HEK293 (cell line): ENCODE data around the gene VIPR2.

Source experiments
- CTCF ChIA-PET: fragments of 350-600 bp; formaldehyde crosslinking; extraction: SDS; loops from one replicate; lab custom pipeline; 2021; ENCODE audit warnings: antibody characterized with exemption; lab: Yijun Ruan, JAX
- POLR2A ChIA-PET: fragments of 300-600 bp; formaldehyde crosslinking; extraction: SDS; loops from one replicate; lab custom pipeline; 2020; ENCODE audit warnings: antibody characterized with exemption, inconsistent platforms; lab: Yijun Ruan, JAX
- H3K27ac ChIP-seq: fragments of 200-500 bp; sonication (Bioruptor generic); 2 replicates; pipeline ENCODE4 v1.5.1; 2014; ENCODE audit warnings: low read depth, low read length, control low read depth, inconsistent platforms; ENCODE audit errors: extremely low read depth
- H3K36me3 ChIP-seq, 2 experiments: fragments of 200-500 bp in 1 of 2; sonication (Bioruptor generic) in 1 of 2; 1 replicate in 1 of 2; 2 replicates in 1 of 2; pipeline ENCODE4 v1.5.1; 2014 to 2017; ENCODE audit warnings: inconsistent platforms in 2 of 2, low read length in 2 of 2; ENCODE audit not compliant: control insufficient read depth in 2 of 2, insufficient read depth in 1 of 2
- H3K4me1 ChIP-seq: fragments of 200-500 bp; sonication (Bioruptor generic); 2 replicates; pipeline ENCODE4 v1.5.1; 2014; ENCODE audit warnings: mild to moderate bottlenecking, low read length, inconsistent platforms; ENCODE audit not compliant: control insufficient read depth, insufficient read depth
- H3K4me3 ChIP-seq: 2 replicates; pipeline ENCODE4 v1.5.1; 2011; ENCODE audit warnings: low read depth, mild to moderate bottlenecking, control low read depth, low read length, moderate library complexity
- H3K9me3 ChIP-seq: fragments of 200-500 bp; sonication (Bioruptor generic); 2 replicates; pipeline ENCODE4 v1.5.1; 2014; ENCODE audit warnings: low read depth, low read length, inconsistent platforms; ENCODE audit not compliant: control insufficient read depth, insufficient read depth
- KLF1 ChIP-seq: fragments of 450-650 bp; formaldehyde crosslinking; IDR thresholded peaks from 2 replicates; pipeline ENCODE4 v1.5.1; 2016; ENCODE audit warnings: missing biosample characterization, missing genetic modification characterization
- RBAK ChIP-seq: fragments of 450-650 bp; formaldehyde crosslinking; IDR thresholded peaks from 2 replicates; pipeline ENCODE4 v1.5.1; 2016; ENCODE audit warnings: missing biosample characterization, missing genetic modification characterization
- SP7 ChIP-seq: fragments of 450-650 bp; formaldehyde crosslinking; IDR thresholded peaks from 2 replicates; pipeline ENCODE4 v1.5.1; 2016; ENCODE audit warnings: missing biosample characterization, missing genetic modification characterization
- TCF7L2 ChIP-seq: IDR thresholded peaks from 2 replicates; pipeline ENCODE4 v1.6.1; 2011; ENCODE audit warnings: low read depth, mild to moderate bottlenecking, inconsistent platforms, low read length, moderate library complexity, borderline replicate concordance
- TRIM28 ChIP-seq: IDR thresholded peaks from 2 replicates; pipeline ENCODE4 v1.6.1; 2011; ENCODE audit warnings: low read length, control low read depth, borderline replicate concordance
- ZBTB48 ChIP-seq: fragments of 450-650 bp; formaldehyde crosslinking; IDR thresholded peaks from 2 replicates; pipeline ENCODE4 v1.5.1; 2016; ENCODE audit warnings: missing biosample characterization, missing genetic modification characterization
- ZNF24 ChIP-seq: fragments of 450-650 bp; formaldehyde crosslinking; IDR thresholded peaks from 2 replicates; pipeline ENCODE4 v1.5.1; 2016; ENCODE audit warnings: missing biosample characterization, missing genetic modification characterization
- ZNF274 ChIP-seq, 2 experiments: fragments of 200-500 bp in 1 of 2; fragments of 450-650 bp in 1 of 2; sonication (Bioruptor generic) in 1 of 2; formaldehyde crosslinking in 1 of 2; IDR thresholded peaks; 2 replicates each; pipeline versions ENCODE4 v1.5.1 to v1.6.1; 2014 to 2016; ENCODE audit warnings: borderline replicate concordance in 1 of 2, inconsistent platforms in 1 of 2, low read length in 1 of 2, missing biosample characterization in 1 of 2, missing genetic modification characterization in 1 of 2
- ZNF341 ChIP-seq: fragments of 450-650 bp; formaldehyde crosslinking; IDR thresholded peaks from 2 replicates; pipeline ENCODE4; 2016; ENCODE audit warnings: low read depth, missing biosample characterization, missing genetic modification characterization
- ZNF416 ChIP-seq: fragments of 450-650 bp; formaldehyde crosslinking; IDR thresholded peaks from 2 replicates; pipeline ENCODE4 v1.5.1; 2016; ENCODE audit warnings: missing biosample characterization, missing genetic modification characterization
- ZNF621 ChIP-seq: fragments of 450-650 bp; formaldehyde crosslinking; IDR thresholded peaks from 2 replicates; pipeline ENCODE4 v1.5.1; 2017; ENCODE audit warnings: missing biosample characterization, missing genetic modification characterization
- ZNF624 ChIP-seq: fragments of 450-650 bp; formaldehyde crosslinking; IDR thresholded peaks from 2 replicates; pipeline ENCODE4 v1.5.1; 2017; ENCODE audit warnings: missing biosample characterization, missing genetic modification characterization
- ZNF747 ChIP-seq: fragments of 450-650 bp; formaldehyde crosslinking; IDR thresholded peaks from 2 replicates; pipeline ENCODE4 v1.5.1; 2016; ENCODE audit warnings: missing biosample characterization, missing genetic modification characterization
- TF ChIP-seq, protein P1 (sequence below): sonication (generic); formaldehyde crosslinking; IDR thresholded peaks from 2 replicates; pipeline ENCODE4 v1.8.1; 2022; ENCODE audit warnings: mild to moderate bottlenecking, moderate library complexity, missing genetic modification reagents
- TF ChIP-seq, protein P2 (sequence below): fragments of 450-650 bp; formaldehyde crosslinking; IDR thresholded peaks from 2 replicates; pipeline ENCODE4 v1.5.1; 2016; ENCODE audit warnings: missing biosample characterization, missing genetic modification characterization
- TF ChIP-seq, protein P3 (sequence below): fragments of 450-650 bp; formaldehyde crosslinking; IDR thresholded peaks from 2 replicates; pipeline ENCODE4 v1.5.1; 2016; ENCODE audit warnings: missing biosample characterization, missing genetic modification characterization
- TF ChIP-seq, protein P4 (sequence below): fragments of 450-650 bp; formaldehyde crosslinking; IDR thresholded peaks from 2 replicates; pipeline ENCODE4 v1.5.1; 2016; ENCODE audit warnings: missing biosample characterization, missing genetic modification characterization
- TF ChIP-seq, protein P5 (sequence below): fragments of 450-650 bp; formaldehyde crosslinking; IDR thresholded peaks from 2 replicates; pipeline ENCODE4 v1.5.1; 2016; ENCODE audit warnings: missing biosample characterization, missing genetic modification characterization
- TF ChIP-seq, protein P6 (sequence below): fragments of 450-650 bp; formaldehyde crosslinking; IDR thresholded peaks from 2 replicates; pipeline ENCODE4 v1.5.1; 2017; ENCODE audit warnings: missing biosample characterization, mild to moderate bottlenecking, missing genetic modification characterization, moderate library complexity
- TF ChIP-seq, protein P7 (sequence below): fragments of 450-650 bp; formaldehyde crosslinking; IDR thresholded peaks from 2 replicates; pipeline ENCODE4 v1.5.1; 2016; ENCODE audit warnings: missing biosample characterization, missing genetic modification characterization
- TF ChIP-seq, protein P8 (sequence below): fragments of 450-650 bp; formaldehyde crosslinking; IDR thresholded peaks from 2 replicates; pipeline ENCODE4 v1.5.1; 2016; ENCODE audit warnings: missing biosample characterization, missing genetic modification characterization

VIPR2 gene

DNA sequence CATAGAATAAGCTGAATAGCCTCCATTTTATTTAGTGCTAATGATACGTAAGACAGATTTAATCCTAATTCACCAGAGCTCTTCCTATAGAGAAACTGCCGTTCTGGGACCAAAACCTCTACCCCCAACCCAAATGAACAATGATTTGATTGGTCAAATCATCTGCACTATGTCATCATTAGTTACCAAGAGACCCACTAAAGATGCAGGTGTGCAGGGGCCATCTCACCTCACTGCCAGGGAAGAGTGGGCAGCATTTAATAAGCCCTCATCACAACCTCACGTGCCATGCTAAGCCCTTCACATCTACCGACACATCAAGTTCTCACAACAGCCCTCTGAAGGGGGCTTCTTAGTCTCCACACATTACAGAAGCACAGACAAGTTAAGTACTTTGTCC is 87.0 kb downstream of the VIPR2 start:
- Histone ChIP-seq H3K36me3 (no peaks in the 10 kb centered on the region), H3K4me1 (no peaks in the 10 kb centered on the region), H3K27ac (no peak overlapping the region), H3K9me3 (no peaks in the 10 kb centered on the region), H3K4me3 (no peak overlapping the region)
- no peak for TF ChIP-seq ZNF24 (tag by site-specific recombination)
- no peak for TF ChIP-seq ZBTB48 (tag by site-specific recombination)
- no peak for TF ChIP-seq TCF7L2
- no peak for TF ChIP-seq SP7
- TF ChIP-seq TRIM28 = no peak
- no peak for TF ChIP-seq ZNF747 (tag by site-specific recombination)
- no peak for TF ChIP-seq ZNF624 (tag by site-specific recombination)
- TF ChIP-seq, protein P1, sequence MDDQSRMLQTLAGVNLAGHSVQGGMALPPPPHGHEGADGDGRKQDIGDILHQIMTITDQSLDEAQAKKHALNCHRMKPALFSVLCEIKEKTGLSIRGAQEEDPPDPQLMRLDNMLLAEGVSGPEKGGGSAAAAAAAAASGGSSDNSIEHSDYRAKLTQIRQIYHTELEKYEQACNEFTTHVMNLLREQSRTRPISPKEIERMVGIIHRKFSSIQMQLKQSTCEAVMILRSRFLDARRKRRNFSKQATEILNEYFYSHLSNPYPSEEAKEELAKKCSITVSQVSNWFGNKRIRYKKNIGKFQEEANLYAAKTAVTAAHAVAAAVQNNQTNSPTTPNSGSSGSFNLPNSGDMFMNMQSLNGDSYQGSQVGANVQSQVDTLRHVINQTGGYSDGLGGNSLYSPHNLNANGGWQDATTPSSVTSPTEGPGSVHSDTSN (CRISPR knock-in tag) = no peak
- TF ChIP-seq, protein P2, sequence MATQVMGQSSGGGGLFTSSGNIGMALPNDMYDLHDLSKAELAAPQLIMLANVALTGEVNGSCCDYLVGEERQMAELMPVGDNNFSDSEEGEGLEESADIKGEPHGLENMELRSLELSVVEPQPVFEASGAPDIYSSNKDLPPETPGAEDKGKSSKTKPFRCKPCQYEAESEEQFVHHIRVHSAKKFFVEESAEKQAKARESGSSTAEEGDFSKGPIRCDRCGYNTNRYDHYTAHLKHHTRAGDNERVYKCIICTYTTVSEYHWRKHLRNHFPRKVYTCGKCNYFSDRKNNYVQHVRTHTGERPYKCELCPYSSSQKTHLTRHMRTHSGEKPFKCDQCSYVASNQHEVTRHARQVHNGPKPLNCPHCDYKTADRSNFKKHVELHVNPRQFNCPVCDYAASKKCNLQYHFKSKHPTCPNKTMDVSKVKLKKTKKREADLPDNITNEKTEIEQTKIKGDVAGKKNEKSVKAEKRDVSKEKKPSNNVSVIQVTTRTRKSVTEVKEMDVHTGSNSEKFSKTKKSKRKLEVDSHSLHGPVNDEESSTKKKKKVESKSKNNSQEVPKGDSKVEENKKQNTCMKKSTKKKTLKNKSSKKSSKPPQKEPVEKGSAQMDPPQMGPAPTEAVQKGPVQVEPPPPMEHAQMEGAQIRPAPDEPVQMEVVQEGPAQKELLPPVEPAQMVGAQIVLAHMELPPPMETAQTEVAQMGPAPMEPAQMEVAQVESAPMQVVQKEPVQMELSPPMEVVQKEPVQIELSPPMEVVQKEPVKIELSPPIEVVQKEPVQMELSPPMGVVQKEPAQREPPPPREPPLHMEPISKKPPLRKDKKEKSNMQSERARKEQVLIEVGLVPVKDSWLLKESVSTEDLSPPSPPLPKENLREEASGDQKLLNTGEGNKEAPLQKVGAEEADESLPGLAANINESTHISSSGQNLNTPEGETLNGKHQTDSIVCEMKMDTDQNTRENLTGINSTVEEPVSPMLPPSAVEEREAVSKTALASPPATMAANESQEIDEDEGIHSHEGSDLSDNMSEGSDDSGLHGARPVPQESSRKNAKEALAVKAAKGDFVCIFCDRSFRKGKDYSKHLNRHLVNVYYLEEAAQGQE (tag by site-specific recombination) = no peak
- TF ChIP-seq, protein P3, sequence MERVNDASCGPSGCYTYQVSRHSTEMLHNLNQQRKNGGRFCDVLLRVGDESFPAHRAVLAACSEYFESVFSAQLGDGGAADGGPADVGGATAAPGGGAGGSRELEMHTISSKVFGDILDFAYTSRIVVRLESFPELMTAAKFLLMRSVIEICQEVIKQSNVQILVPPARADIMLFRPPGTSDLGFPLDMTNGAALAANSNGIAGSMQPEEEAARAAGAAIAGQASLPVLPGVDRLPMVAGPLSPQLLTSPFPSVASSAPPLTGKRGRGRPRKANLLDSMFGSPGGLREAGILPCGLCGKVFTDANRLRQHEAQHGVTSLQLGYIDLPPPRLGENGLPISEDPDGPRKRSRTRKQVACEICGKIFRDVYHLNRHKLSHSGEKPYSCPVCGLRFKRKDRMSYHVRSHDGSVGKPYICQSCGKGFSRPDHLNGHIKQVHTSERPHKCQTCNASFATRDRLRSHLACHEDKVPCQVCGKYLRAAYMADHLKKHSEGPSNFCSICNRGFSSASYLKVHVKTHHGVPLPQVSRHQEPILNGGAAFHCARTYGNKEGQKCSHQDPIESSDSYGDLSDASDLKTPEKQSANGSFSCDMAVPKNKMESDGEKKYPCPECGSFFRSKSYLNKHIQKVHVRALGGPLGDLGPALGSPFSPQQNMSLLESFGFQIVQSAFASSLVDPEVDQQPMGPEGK (tag by site-specific recombination) = no peak
- no peak for TF ChIP-seq ZNF274 (IDR thresholded peaks at IDR 0.05; ENCODE audit: low read length)
- no peak for TF ChIP-seq ZNF274 (tag by site-specific recombination; IDR thresholded peaks at IDR 0.05; ENCODE audit: borderline replicate concordance)
- TF ChIP-seq RBAK (tag by site-specific recombination) = no peak
- TF ChIP-seq, protein P4, sequence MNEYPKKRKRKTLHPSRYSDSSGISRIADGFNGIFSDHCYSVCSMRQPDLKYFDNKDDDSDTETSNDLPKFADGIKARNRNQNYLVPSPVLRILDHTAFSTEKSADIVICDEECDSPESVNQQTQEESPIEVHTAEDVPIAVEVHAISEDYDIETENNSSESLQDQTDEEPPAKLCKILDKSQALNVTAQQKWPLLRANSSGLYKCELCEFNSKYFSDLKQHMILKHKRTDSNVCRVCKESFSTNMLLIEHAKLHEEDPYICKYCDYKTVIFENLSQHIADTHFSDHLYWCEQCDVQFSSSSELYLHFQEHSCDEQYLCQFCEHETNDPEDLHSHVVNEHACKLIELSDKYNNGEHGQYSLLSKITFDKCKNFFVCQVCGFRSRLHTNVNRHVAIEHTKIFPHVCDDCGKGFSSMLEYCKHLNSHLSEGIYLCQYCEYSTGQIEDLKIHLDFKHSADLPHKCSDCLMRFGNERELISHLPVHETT (tag by site-specific recombination) = no peak
- TF ChIP-seq KLF1 = no peak
- TF ChIP-seq, protein P5, sequence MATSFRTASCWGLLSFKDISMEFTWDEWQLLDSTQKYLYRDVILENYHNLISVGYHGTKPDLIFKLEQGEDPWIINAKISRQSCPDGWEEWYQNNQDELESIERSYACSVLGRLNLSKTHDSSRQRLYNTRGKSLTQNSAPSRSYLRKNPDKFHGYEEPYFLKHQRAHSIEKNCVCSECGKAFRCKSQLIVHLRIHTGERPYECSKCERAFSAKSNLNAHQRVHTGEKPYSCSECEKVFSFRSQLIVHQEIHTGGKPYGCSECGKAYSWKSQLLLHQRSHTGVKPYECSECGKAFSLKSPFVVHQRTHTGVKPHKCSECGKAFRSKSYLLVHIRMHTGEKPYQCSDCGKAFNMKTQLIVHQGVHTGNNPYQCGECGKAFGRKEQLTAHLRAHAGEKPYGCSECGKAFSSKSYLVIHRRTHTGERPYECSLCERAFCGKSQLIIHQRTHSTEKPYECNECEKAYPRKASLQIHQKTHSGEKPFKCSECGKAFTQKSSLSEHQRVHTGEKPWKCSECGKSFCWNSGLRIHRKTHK (tag by site-specific recombination) = no peak
- ChIA-PET CTCF (no interaction called here), POLR2A (no interaction called here)

DNA sequence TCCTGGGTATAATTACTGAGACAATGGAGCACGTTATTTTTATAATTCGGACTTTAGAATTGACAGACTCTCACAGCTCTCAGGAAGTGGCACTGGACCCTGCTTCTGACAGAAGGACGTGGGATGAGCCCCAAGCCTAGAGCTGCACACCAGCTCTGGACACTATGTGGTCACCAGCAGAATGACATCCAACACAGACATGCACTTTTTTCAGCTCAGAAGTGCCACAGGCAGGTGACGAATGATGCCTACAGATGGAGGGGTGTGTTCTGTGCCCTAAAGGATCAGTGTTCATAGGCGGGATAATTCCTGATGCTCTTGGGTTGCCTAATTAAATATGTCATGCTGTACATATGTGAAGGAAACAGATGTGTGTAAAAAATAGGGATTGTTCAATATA is 87.9 kb downstream of the VIPR2 start:
- H3K36me3 ChIP-seq = no peaks in the 10 kb centered on the region
- H3K4me1 ChIP-seq = no peaks in the 10 kb centered on the region
- ChIA-PET CTCF (no interaction called here), POLR2A (interaction anchor here (0.6 kb wide), 1 partner anchor 192 kb away, joined by 3 read pairs; no protein-coding TSS in a partner anchor)
- no peak overlapping the region for H3K4me3 ChIP-seq
- H3K9me3 ChIP-seq = no peaks in the 10 kb centered on the region
- no peak overlapping the region for H3K27ac ChIP-seq
- TF ChIP-seq, protein P6, sequence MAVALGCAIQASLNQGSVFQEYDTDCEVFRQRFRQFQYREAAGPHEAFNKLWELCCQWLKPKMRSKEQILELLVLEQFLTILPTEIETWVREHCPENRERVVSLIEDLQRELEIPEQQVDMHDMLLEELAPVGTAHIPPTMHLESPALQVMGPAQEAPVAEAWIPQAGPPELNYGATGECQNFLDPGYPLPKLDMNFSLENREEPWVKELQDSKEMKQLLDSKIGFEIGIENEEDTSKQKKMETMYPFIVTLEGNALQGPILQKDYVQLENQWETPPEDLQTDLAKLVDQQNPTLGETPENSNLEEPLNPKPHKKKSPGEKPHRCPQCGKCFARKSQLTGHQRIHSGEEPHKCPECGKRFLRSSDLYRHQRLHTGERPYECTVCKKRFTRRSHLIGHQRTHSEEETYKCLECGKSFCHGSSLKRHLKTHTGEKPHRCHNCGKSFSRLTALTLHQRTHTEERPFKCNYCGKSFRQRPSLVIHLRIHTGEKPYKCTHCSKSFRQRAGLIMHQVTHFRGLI = no peak
- no peak for TF ChIP-seq TCF7L2
- TF ChIP-seq ZNF341 (tag by site-specific recombination) = no peak
- TF ChIP-seq, protein P7, sequence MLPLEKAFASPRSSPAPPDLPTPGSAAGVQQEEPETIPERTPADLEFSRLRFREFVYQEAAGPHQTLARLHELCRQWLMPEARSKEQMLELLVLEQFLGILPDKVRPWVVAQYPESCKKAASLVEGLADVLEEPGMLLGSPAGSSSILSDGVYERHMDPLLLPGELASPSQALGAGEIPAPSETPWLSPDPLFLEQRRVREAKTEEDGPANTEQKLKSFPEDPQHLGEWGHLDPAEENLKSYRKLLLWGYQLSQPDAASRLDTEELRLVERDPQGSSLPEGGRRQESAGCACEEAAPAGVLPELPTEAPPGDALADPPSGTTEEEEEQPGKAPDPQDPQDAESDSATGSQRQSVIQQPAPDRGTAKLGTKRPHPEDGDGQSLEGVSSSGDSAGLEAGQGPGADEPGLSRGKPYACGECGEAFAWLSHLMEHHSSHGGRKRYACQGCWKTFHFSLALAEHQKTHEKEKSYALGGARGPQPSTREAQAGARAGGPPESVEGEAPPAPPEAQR = no peak
- TF ChIP-seq, protein P8, sequence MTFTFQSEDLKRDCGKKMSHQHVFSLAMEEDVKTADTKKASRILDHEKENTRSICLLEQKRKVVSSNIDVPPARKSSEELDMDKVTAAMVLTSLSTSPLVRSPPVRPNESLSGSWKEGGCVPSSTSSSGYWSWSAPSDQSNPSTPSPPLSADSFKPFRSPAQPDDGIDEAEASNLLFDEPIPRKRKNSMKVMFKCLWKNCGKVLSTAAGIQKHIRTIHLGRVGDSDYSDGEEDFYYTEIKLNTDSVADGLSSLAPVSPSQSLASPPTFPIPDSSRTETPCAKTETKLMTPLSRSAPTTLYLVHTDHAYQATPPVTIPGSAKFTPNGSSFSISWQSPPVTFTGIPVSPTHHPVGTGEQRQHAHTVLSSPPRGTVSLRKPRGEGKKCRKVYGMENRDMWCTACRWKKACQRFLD (tag by site-specific recombination) = no peak
- TF ChIP-seq ZNF621 = no peak
- TF ChIP-seq ZNF416 (tag by site-specific recombination) = no peak
